WERI-Rb-1 (cell line): Measurements from ENCODE around the gene ITGB4.

Source experiments
- DNase-seq: peaks from one replicate; pipeline ENCODE4 v3.0.0-alpha.2; 2020
- H3K27ac ChIP-seq: fragments of 250-450 bp; sonication (Bioruptor Pico); 2 replicates; pipeline ENCODE4 v1.5.1; 2020; ENCODE audit warnings: mild to moderate bottlenecking, moderate library complexity
- H3K27me3 ChIP-seq: fragments of 250-450 bp; sonication (Bioruptor Pico); 2 replicates; pipeline ENCODE4 v1.5.1; 2021; ENCODE audit warnings: mild to moderate bottlenecking, low read depth, moderate library complexity; ENCODE audit not compliant: insufficient read depth, severe bottlenecking
- H3K36me3 ChIP-seq: fragments of 250-450 bp; sonication (Bioruptor Pico); 2 replicates; pipeline ENCODE4 v1.5.1; 2020; ENCODE audit warnings: mild to moderate bottlenecking, moderate library complexity
- H3K4me3 ChIP-seq: 2 replicates; pipeline ENCODE4 v1.5.1; 2011; ENCODE audit warnings: low read depth, mild to moderate bottlenecking, control low read depth, low read length
- H3K9me3 ChIP-seq: fragments of 250-450 bp; sonication (Bioruptor Pico); 2 replicates; pipeline ENCODE4 v1.5.1; 2021; ENCODE audit warnings: mild to moderate bottlenecking, moderate library complexity; ENCODE audit not compliant: severe bottlenecking
- CTCF ChIP-seq: IDR thresholded peaks from 2 replicates; pipeline ENCODE4 v1.5.1; 2011; ENCODE audit warnings: low read depth, mild to moderate bottlenecking, control low read depth, inconsistent platforms, low read length

ITGB4 gene

GRCh38 chr17:75733471-75733870, 12.2 kb downstream of the ITGB4 start:
- no peaks in the 10 kb centered on the region for H3K27me3 ChIP-seq
- H3K36me3 ChIP-seq: no peaks in the 10 kb centered on the region
- H3K4me3 ChIP-seq: no peak overlapping the region
- DNase-seq: no peak
- no peak for TF ChIP-seq CTCF
- peaks cover 5% of the 10 kb centered on the region for H3K9me3 ChIP-seq
- H3K27ac ChIP-seq: no peak overlapping the region

- no peak overlapping the region for H3K4me3 ChIP-seq
These were observed 13.5 kb downstream of the ITGB4 start for GRCh38 chr17:75734674-75735294.

GRCh38 chr17:75736173-75736835, 15.0 kb downstream of the ITGB4 start:
- DNase-seq: no peak
- Histone ChIP-seq H3K36me3 (no peaks in the 10 kb centered on the region), H3K27ac (no peak overlapping the region), H3K27me3 (no peaks in the 10 kb centered on the region), H3K9me3 (peaks cover 5% of the 10 kb centered on the region), H3K4me3 (no peak overlapping the region)
- no peak for TF ChIP-seq CTCF

More at GRCh38 chr17:75734674-75735294, 13.5 kb downstream of the ITGB4 start:
- Histone ChIP-seq H3K9me3 (peaks cover 5% of the 10 kb centered on the region), H3K27me3 (no peaks in the 10 kb centered on the region), H3K27ac (no peak overlapping the region), H3K36me3 (no peaks in the 10 kb centered on the region)
- no peak for TF ChIP-seq CTCF
- no peak for DNase-seq

GRCh38 chr17:75737133-75737962, 16.1 kb downstream of the ITGB4 start:
- Histone ChIP-seq H3K9me3 (peaks cover 5% of the 10 kb centered on the region), H3K4me3 (no peak overlapping the region), H3K27ac (no peak overlapping the region), H3K27me3 (no peaks in the 10 kb centered on the region), H3K36me3 (no peaks in the 10 kb centered on the region)
- DNase-seq: no peak
- no peak for TF ChIP-seq CTCF

- no peak for DNase-seq
- TF ChIP-seq CTCF: no peak
- Histone ChIP-seq H3K4me3 (no peak overlapping the region), H3K27ac (no peak overlapping the region), H3K9me3 (peaks cover 5% of the 10 kb centered on the region), H3K27me3 (no peaks in the 10 kb centered on the region), H3K36me3 (no peaks in the 10 kb centered on the region)
These were observed 17.1 kb downstream of the ITGB4 start for GRCh38 chr17:75738218-75738802.
